ENCODE results near the gene NANOGP8.

The NANOGP8 gene

DNA sequence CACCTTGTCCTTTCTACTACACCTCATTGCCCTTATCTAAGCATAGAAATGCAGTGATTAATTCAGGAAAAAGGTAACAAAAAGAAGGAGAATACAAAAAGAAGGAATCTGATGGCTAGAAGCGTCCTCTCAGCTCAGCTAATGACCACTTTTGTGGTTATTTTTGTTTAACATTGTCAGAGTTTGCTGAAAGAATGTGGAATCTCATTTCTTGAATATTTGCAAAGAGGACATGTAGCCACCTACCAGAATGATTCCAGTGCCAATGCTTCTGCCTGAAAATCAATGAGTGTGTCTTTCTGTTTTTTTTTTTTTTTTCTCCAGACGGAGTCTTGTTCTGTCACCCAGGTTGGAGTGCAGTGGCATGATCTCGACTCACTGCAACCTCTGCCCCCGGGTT lies 24.5 kb downstream of the NANOGP8 start:
- DNase-seq (ENCODE audit: low spot score): no peak

DNA sequence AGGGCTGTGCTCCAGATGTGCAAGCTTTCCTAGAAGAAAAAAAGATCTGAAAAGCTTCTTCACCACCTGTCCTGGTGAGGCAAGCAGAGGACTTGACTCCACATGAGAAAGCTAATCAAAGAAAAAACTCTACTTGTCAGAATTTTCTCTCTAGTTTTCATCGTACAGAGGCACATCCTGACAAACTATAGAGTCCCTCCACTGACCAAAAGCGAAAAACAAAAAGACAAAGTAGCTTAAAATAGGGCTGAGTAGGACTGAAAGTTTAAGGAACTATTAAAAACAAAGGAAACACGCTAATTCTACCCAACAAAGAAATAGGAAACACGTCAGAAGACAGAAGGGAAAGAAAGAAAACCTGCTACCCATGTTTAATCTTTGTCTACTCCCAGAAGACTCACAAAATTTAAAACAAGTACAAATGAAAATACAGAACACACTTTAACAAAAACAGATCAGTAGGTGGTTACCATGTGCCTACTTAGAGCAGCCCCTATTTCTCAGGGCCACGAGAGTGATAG lies 26.5 kb downstream of the NANOGP8 start:
- DNase-seq (ENCODE audit: low spot score): no peak

DNA sequence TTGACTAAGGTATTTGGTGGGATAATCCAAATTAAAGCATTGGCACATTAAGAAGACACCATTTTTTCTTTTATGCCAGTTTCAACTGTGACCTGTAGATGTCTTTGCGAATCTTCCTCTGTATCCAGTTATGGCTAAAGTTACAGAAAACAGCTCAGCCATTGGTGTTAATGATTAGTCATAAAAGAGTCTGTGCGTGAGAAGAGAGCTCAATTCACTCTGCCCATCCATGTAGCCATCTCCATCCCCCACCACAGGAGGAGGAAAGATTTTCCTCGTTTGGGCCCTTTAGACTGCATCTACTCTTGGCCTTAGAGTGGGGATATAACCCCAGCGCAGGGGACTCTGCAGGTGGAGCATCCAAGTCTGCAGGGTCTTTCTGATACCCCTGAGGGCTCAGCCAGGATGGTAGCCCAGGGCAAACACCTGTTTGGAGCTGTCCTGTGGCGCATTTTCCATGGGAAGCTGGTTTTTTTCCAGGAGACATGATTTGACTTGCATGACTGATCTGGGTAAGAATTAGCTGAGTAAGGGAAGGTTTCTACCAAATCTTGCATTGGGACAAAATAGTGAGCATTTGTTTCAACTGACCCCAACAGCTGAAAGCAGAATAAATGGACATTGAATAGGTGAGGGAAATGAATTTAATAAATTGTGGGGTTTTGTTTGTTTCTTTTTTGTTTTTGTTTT lies 29.5 kb downstream of the NANOGP8 start:
- DNase-seq (ENCODE audit: low spot score): no peak

DNA sequence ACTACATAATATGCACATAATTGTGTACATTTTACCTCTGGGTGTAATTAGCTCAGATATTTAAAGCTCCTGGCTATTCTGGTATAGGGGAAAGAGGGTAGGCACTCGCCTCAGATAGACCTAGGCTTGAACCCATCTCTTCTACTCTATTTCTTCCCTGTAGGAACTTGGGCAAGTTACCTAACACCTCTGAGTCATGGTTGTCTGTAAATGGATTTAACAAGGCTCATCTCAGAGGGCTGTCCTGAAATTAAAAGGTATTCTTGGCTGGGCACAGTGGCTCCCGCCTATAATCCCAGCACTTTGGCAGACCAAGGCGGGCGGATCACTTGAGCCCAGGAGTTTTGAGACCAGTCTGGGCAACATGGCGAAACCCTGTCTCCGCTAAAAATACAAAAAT lies 30.7 kb downstream of the NANOGP8 start:
- DNase-seq (ENCODE audit: low spot score): no peak

DNA sequence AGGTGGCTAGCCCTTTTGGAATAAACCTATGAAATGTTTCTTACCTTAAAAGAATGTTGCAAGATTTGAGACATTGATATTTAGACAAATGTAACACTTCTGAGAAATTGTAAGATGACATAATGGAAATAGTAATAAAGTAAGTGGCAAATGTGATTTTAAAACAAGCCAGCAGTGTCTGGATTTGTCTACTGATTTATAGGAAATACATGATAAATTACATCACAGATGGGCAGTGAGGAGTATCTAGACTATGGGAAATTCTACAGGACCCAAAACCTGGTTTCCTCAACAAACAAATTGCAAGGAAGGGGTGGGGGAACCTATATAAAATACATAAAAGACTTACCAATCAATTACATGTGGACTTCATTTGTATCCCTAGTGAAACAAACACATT lies 37.1 kb downstream of the NANOGP8 start:
- DNase-seq (ENCODE audit: low spot score): no peak

DNA sequence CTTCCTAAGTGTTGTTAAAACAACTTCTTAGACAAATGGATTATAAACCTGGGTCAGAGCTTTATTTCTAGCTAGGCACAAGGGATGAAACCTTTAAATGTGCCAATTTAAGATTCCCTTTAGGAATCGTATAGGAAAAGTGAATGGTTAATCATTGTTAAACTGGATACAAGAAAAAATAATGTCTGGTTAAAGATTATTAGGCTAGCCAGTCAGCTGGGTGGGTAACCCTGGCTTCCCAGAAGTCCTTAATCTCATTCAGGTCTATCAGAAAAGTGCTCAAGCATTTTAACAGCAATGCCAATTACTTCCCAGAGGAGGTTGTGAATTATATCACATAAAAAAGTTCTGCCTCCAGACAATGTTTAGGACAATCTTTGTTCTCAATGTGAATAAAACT lies 37.6 kb downstream of the NANOGP8 start:
- no peak for DNase-seq (ENCODE audit: low spot score)

DNA sequence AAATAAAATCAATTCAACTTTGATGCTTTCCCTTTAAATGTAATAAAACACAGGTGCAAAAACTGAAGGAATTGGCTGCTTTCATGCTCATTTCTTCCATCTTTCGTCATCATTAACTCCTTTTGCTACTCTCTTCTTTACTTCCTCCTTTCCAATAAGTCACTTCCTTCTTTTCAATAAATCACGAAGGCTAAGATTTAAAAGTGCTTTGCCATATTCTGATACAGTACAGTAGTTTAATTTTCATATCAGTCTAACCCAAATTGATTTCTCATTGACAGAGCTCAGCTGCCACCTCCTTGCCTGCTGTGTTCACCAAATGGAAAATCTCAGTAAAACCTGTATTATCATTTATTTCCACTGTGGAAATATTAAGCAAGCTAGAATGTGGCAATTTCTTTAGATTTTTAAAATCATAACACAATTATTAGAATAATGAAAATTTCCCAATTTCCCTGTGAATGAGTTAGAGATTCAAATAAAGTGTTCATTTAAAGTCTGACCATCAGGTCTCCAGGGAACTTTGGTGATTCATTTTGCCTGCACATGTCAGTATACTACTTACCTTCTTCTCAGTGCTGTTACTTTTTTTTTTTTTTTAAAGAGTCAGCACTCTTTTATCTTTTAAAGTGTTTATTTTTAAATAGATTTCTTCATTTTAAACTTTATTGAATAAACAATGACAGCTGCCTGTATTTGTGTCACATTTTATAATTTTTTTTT lies 41.6 kb downstream of the NANOGP8 start:
- DNase-seq (ENCODE audit: low spot score): no peak

DNA sequence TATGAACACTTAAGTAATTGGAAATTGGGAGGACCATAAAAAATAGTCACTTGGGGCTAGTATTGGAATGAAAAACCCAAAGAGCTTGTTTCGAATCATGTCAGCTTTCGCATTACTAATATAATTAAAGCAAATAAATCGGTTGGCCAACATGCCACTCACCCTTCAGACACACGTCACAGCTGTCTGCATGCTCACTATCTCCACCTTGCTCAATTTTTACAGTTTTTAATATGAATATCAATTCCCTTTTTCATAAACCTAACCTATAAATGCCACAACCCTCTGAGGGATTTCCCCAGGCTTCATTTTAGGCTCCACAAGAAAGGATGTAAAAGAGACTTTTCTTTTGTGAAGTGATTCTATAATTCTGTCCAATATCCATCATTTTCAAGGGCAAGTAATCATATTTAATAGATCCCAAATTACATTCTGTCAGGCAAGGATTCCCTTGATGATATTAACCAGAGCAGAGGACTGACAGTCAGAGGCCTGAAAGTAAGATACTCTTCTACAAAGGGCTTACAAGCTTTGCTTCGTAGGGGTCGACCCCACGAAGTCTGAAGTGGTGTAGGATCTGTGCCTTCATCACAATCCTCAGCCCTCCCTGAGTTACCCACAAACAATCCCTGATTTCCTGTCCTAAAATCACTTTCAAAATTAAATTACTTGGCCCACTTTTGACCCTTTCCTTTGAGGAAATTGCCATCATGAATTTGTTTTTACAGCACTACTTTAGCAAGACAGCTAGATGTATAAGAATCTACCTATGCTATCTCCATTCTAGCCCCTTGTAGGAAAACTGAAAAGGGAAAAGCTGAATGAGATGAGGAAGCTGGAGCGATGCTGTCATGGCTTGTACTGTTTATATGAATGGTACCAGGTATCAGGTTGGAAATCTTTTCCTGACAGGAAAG lies 44.5 kb downstream of the NANOGP8 start:
- DNase-seq (ENCODE audit: low spot score): no peak

DNA sequence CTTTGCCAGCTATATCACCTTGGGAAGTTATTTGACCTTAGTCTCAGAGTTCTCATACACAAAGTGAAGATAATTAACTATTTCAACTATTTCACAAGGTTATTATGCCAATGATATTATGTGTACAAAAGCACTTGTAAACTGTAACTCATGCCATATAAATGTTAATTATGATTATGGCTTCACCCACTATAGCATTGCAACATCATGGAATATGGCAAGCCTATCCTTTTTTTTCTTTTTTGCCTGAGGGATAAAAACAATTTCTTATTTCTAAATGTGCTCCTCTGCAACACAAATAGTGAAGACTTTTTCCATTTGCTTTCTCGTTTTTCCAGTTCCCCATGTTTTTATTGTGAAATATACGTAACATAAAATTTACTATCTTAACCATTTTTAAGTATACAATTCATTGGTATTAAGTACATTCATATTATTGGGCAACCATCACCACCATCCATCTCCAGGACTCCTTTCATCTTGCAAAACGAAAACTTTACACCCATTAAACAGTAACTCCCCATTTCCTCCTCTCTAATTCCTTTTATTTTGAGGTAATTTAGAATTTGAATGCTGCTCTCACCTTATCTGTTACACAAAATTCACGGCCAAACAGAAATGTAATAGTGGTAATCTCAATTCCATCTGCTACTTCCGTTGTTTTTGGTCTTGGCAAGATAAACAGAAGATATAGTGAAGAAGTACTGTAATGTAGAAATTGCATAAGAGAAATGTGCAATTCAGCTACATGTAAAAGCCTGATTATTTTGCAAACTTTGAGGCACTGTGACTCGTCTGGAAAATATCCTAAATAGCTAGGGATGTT lies 46.3 kb downstream of the NANOGP8 start:
- no peak for DNase-seq (ENCODE audit: low spot score)

Measured in putamen (tissue), 1 donor.